CD8-positive, alpha-beta memory T cell (primary cell): Measurements from ENCODE around the gene RPP38. TPM values are rescaled to one million over a fixed set of nuclear protein-coding genes. Genes with fewer than 3 reads are reported as not detected.
A peak's percentile ranks its signal among the peaks of the same experiment; 100 is the strongest.

Experiments
- CTCF ChIA-PET: fragments of 350-600 bp; sonication (Branson Sonifier 250); formaldehyde crosslinking; loops from one replicate; lab custom pipeline; 2021; ENCODE audit warnings: antibody characterized with exemption; lab: Charles Lee
- POLR2A ChIA-PET: fragments of 350-600 bp; sonication (Branson Sonifier 250); formaldehyde crosslinking; loops from one replicate; lab custom pipeline; 2021; ENCODE audit warnings: antibody characterized with exemption; lab: Charles Lee
- DNase-seq, 5 donors: peaks; one replicate each; pipeline versions ENCODE4 v3.0.0 to v3.0.0-alpha.2; 2020 to 2022; ENCODE audit warnings: mixed read lengths in 1 of 5
- H3K27ac ChIP-seq: one replicate; pipeline ENCODE4 v1.7.0; 2013; ENCODE audit warnings: low read depth, mild to moderate bottlenecking, low read length, moderate library complexity
- H3K27me3 ChIP-seq: 2 replicates; pipeline ENCODE4 v1.7.0; 2013; ENCODE audit warnings: low read length, mild to moderate bottlenecking; ENCODE audit not compliant: insufficient read depth, poor library complexity, severe bottlenecking
- H3K36me3 ChIP-seq: 2 replicates; pipeline ENCODE4 v1.7.0; 2013; ENCODE audit warnings: mild to moderate bottlenecking, low read length, moderate library complexity; ENCODE audit not compliant: insufficient read depth
- H3K4me1 ChIP-seq: 2 replicates; pipeline ENCODE4 v1.7.0; 2013; ENCODE audit warnings: mild to moderate bottlenecking, low read length, moderate library complexity; ENCODE audit not compliant: insufficient read depth
- H3K4me3 ChIP-seq: 2 replicates; pipeline ENCODE4 v1.7.0; 2013; ENCODE audit warnings: mild to moderate bottlenecking, low read length
- H3K9me3 ChIP-seq: 2 replicates; pipeline ENCODE4 v1.7.0; 2013; ENCODE audit warnings: mild to moderate bottlenecking, low read length
- H3K27ac Mint-ChIP-seq, 8 donors: one replicate each; pipeline ENCODE4 v1.8.0; 2020 to 2021; ENCODE audit warnings: mixed read lengths in 8 of 8, mild to moderate bottlenecking in 6 of 8, inconsistent platforms in 3 of 8, moderate library complexity in 3 of 8
- H3K27me3 Mint-ChIP-seq, 2 donors: one replicate each; pipeline ENCODE4 v1.8.0; 2020 to 2021; ENCODE audit warnings: mixed read lengths in 2 of 2, mild to moderate bottlenecking in 1 of 2, moderate library complexity in 1 of 2
- H3K36me3 Mint-ChIP-seq, 3 donors: one replicate each; pipeline ENCODE4 v1.8.0; 2020 to 2021; ENCODE audit warnings: mixed read lengths in 3 of 3, inconsistent platforms in 1 of 3, mild to moderate bottlenecking in 1 of 3
- H3K4me1 Mint-ChIP-seq, 3 donors: one replicate each; pipeline ENCODE4 v1.8.0; 2020 to 2021; ENCODE audit warnings: mixed read lengths in 3 of 3, inconsistent platforms in 1 of 3, mild to moderate bottlenecking in 1 of 3
- H3K4me3 Mint-ChIP-seq, 7 donors: one replicate each; pipeline ENCODE4 v1.8.0; 2020 to 2021; ENCODE audit warnings: mixed read lengths in 7 of 7, mild to moderate bottlenecking in 6 of 7, moderate library complexity in 4 of 7, inconsistent platforms in 2 of 7
- H3K9me3 Mint-ChIP-seq, 5 donors: one replicate each; pipeline ENCODE4 v1.8.0; 2020 to 2022; ENCODE audit warnings: mixed read lengths in 5 of 5, mild to moderate bottlenecking in 3 of 5, moderate library complexity in 2 of 5, inconsistent platforms in 1 of 5
- polyA plus RNA-seq: library from polyadenylated mRNA; unstranded; fragments of 300-500 nt; fragmentation: Illumina TruSeq; gene quantifications from one replicate; pipeline ENCODE4 v1.2.3, GENCODE V29; 2021
- total RNA-seq, 2 experiments: library from RNA; stranded (reverse); gene quantifications; one replicate each; pipeline ENCODE4 v1.2.3, GENCODE V29; 2021

Gene RPP38
- total and polyA plus RNA-seq, 3 experiments from 2014 or later, result 21.3 to 27.3 (median 21.7) TPM

GRCh38 chr10:15144788-15145187 is 47.6 kb downstream of the RPP38 start:
- H3K36me3 Mint-ChIP-seq, result peaks cover 0 to 20% (median 4%) of the 10 kb centered on the region in 3 donors
- Histone ChIP-seq H3K27me3 (no peaks in the 10 kb centered on the region), H3K36me3 (no peaks in the 10 kb centered on the region), H3K27ac (no peak overlapping the region), H3K4me3 (no peak overlapping the region), H3K9me3 (no peaks in the 10 kb centered on the region), H3K4me1 (peaks cover 29% of the 10 kb centered on the region)
- H3K9me3 Mint-ChIP-seq, result no peaks in the 10 kb centered on the region
- H3K27ac Mint-ChIP-seq, result peak overlapping the region in 1 of 8 donors; percentile 37
- H3K4me1 Mint-ChIP-seq, result peaks cover 35 to 61% (median 58%) of the 10 kb centered on the region in 3 donors
- no peak overlapping the region for H3K4me3 Mint-ChIP-seq
- POLR2A ChIA-PET, result no interaction called here
- H3K27me3 Mint-ChIP-seq, result peaks cover 0 to 2% of the 10 kb centered on the region in 2 donors
- DNase-seq, result no peak
- CTCF ChIA-PET, result interaction anchor here (1.5 kb wide), 1 partner anchor 65 kb away, joined by 5 read pairs; no protein-coding TSS in a partner anchor

- H3K27ac ChIP-seq, result no peak overlapping the region
- peaks cover 28% of the 10 kb centered on the region for H3K4me1 ChIP-seq
- peaks cover 42 to 66% (median 57%) of the 10 kb centered on the region in 3 donors for H3K4me1 Mint-ChIP-seq
- no peaks in the 10 kb centered on the region for H3K36me3 ChIP-seq
- peaks cover 0 to 8% (median under 1%) of the 10 kb centered on the region in 3 donors for H3K36me3 Mint-ChIP-seq
- peaks cover 0 to 2% of the 10 kb centered on the region in 2 donors for H3K27me3 Mint-ChIP-seq
- no peak overlapping the region for H3K4me3 ChIP-seq
- DNase-seq, result no peak
- ChIA-PET POLR2A (no interaction called here), CTCF (interaction anchor here (1.3 kb wide), 1 partner anchor 20 kb away, joined by 3 read pairs; no protein-coding TSS in a partner anchor)
- H3K9me3 ChIP-seq, result no peaks in the 10 kb centered on the region
- peak overlapping the region in 3 of 8 donors; percentile 21 to 70 (median 42) for H3K27ac Mint-ChIP-seq
- no peaks in the 10 kb centered on the region for H3K9me3 Mint-ChIP-seq
- H3K27me3 ChIP-seq, result no peaks in the 10 kb centered on the region
- peak overlapping the region in 2 of 7 donors; percentile 24 to 25 for H3K4me3 Mint-ChIP-seq
Observed at GRCh38 chr10:15146366-15146765, 49.2 kb downstream of the RPP38 start.

GRCh38 chr10:15147594-15148392 is 50.6 kb downstream of the RPP38 start:
- no peaks in the 10 kb centered on the region for H3K36me3 ChIP-seq
- Mint-ChIP-seq H3K4me1 (peaks cover 43 to 65% (median 56%) of the 10 kb centered on the region in 3 donors), H3K27me3 (peaks cover 0 to 2% of the 10 kb centered on the region in 2 donors), H3K36me3 (peaks cover 0 to 5% (median 0%) of the 10 kb centered on the region in 3 donors), H3K27ac (no peak overlapping the region), H3K4me3 (no peak overlapping the region), H3K9me3 (no peaks in the 10 kb centered on the region)
- DNase-seq, result no peak
- H3K27me3 ChIP-seq, result no peaks in the 10 kb centered on the region
- H3K9me3 ChIP-seq, result no peaks in the 10 kb centered on the region
- H3K4me3 ChIP-seq, result no peak overlapping the region
- H3K4me1 ChIP-seq, result peaks cover 22% of the 10 kb centered on the region
- ChIA-PET POLR2A (interaction anchor here (0.6 kb wide), 3 partner anchors 35 to 110 kb away, joined by 4 to 7 read pairs (median 4); no protein-coding TSS in a partner anchor), CTCF (interaction anchor here (1.3 kb wide), 1 partner anchor 16 kb away, joined by 3 read pairs; no protein-coding TSS in a partner anchor)
- no peak overlapping the region for H3K27ac ChIP-seq

- Mint-ChIP-seq H3K27ac (no peak overlapping the region), H3K36me3 (peaks cover 0 to 9% (median 3%) of the 10 kb centered on the region in 3 donors), H3K4me3 (no peak overlapping the region), H3K27me3 (peaks cover 0 to under 1% of the 10 kb centered on the region in 2 donors), H3K4me1 (peaks cover 43 to 63% (median 54%) of the 10 kb centered on the region in 3 donors), H3K9me3 (no peaks in the 10 kb centered on the region)
- H3K4me3 ChIP-seq, result no peak overlapping the region
- ChIA-PET POLR2A (no interaction called here), CTCF (interaction anchor here (1.3 kb wide), 1 partner anchor 18 kb away, joined by 3 read pairs; no protein-coding TSS in a partner anchor)
- DNase-seq, result no peak
- H3K36me3 ChIP-seq, result no peaks in the 10 kb centered on the region
- no peaks in the 10 kb centered on the region for H3K9me3 ChIP-seq
- no peak overlapping the region for H3K27ac ChIP-seq
- H3K4me1 ChIP-seq, result peaks cover 22% of the 10 kb centered on the region
- H3K27me3 ChIP-seq, result no peaks in the 10 kb centered on the region
Observed at GRCh38 chr10:15149042-15149771, 52.1 kb downstream of the RPP38 start.

- Histone ChIP-seq H3K4me1 (peaks cover 22% of the 10 kb centered on the region), H3K4me3 (no peak overlapping the region), H3K27ac (no peak overlapping the region), H3K36me3 (no peaks in the 10 kb centered on the region), H3K27me3 (no peaks in the 10 kb centered on the region), H3K9me3 (no peaks in the 10 kb centered on the region)
- peaks cover 40 to 65% (median 49%) of the 10 kb centered on the region in 3 donors for H3K4me1 Mint-ChIP-seq
- ChIA-PET POLR2A (no interaction called here), CTCF (interaction anchor here (1.2 kb wide), 1 partner anchor 44 kb away, joined by 3 read pairs; no protein-coding TSS in a partner anchor)
- DNase-seq, result no peak
- H3K27me3 Mint-ChIP-seq, result no peaks in the 10 kb centered on the region
- peak overlapping the region in 1 of 8 donors; percentile 82 for H3K27ac Mint-ChIP-seq
- H3K36me3 Mint-ChIP-seq, result peaks cover 0 to 20% (median 3%) of the 10 kb centered on the region in 3 donors
- H3K9me3 Mint-ChIP-seq, result no peaks in the 10 kb centered on the region
- peak overlapping the region in 1 of 7 donors; percentile 19 for H3K4me3 Mint-ChIP-seq
Observed at GRCh38 chr10:15150563-15150962, 53.4 kb downstream of the RPP38 start.

GRCh38 chr10:15152556-15152955 is 55.4 kb downstream of the RPP38 start:
- POLR2A ChIA-PET, result no interaction called here
- H3K36me3 ChIP-seq, result no peaks in the 10 kb centered on the region
- peaks cover 13% of the 10 kb centered on the region for H3K4me1 ChIP-seq
- H3K4me3 Mint-ChIP-seq, result no peak overlapping the region
- DNase-seq, result no peak
- H3K4me1 Mint-ChIP-seq, result peaks cover 38 to 69% (median 40%) of the 10 kb centered on the region in 3 donors
- H3K4me3 ChIP-seq, result no peak overlapping the region
- no peaks in the 10 kb centered on the region for H3K27me3 Mint-ChIP-seq
- H3K9me3 ChIP-seq, result no peaks in the 10 kb centered on the region
- H3K27me3 ChIP-seq, result no peaks in the 10 kb centered on the region
- no peaks in the 10 kb centered on the region for H3K9me3 Mint-ChIP-seq
- H3K27ac ChIP-seq, result no peak overlapping the region
- CTCF ChIA-PET, result no interaction called here
- H3K27ac Mint-ChIP-seq, result peak overlapping the region in 2 of 8 donors; percentile 26 to 72
- peaks cover 0 to 27% (median 3%) of the 10 kb centered on the region in 3 donors for H3K36me3 Mint-ChIP-seq
